ENCODE data around the gene PROSER3.

The PROSER3 gene

GRCh38 chr19:35777961-35778360, 20.0 kb downstream of the PROSER3 start:
- DNase-seq (ENCODE audit: low read depth): no peak

DNA sequence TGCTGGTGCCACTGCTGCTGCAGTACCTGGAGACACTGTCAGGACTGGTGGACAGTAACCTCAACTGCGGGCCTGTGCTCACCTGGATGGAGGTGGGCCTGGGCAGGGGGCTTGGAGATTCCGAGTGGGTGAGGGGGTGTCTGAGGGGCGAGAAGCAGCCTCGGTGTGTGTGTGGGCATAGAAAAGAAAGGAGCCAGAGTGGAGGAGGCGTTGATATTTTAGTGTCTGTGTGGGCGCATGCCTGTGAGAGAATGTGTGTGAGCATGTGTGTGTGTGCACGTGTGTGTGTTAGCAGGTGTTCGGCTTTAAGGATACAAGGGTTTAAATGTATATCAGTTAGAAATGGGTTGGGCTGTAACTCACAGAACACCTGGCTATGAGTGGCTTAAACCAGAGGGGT, 21.1 kb downstream of the PROSER3 start:
- no peak for DNase-seq (ENCODE audit: low read depth)

DNA sequence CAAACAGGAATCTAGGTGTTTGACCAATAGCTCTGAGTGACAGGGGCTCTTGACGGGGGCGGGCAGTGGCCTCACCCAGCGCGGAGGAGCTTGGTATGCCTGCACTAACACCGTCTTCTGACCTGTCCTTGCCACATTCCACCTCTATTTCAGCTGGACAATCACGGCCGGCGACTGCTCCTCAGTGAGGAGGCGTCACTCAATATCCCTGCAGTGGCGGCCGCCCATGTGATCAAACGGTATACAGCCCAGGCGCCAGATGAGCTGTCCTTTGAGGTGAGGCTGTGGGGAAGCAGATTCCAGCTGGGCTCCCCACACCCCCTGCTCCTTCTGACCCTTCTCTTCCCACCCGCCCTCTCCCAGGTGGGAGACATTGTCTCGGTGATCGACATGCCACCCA, 22.1 kb downstream of the PROSER3 start:
- no peak for DNase-seq (ENCODE audit: low read depth)

DNA sequence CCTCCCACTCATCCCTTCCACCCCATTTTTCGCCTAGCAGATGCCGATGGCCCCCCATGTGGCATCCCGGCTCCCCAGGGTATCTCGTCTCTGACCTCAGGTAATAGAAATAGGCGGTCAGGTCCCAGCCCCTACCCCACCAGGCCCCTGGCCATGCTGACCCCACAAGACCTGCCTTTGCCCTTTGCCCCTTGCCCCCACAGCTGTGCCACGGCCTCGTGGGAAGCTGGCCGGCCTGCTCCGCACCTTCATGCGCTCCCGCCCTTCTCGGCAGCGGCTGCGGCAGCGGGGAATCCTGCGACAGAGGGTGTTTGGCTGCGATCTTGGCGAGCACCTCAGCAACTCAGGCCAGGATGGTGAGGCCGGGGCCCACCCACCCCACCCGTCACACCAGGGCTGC, 22.7 kb downstream of the PROSER3 start:
- no peak for DNase-seq (ENCODE audit: low read depth)

GRCh38 chr19:35781650-35782049, 23.7 kb downstream of the PROSER3 start:
- DNase-seq (ENCODE audit: low read depth): no peak

- DNase-seq (ENCODE audit: low read depth): no peak
These were observed 24.6 kb downstream of the PROSER3 start for GRCh38 chr19:35782589-35782988.

- DNase-seq (ENCODE audit: low read depth): no peak
These were observed 25.8 kb downstream of the PROSER3 start for GRCh38 chr19:35783469-35784434.

DNA sequence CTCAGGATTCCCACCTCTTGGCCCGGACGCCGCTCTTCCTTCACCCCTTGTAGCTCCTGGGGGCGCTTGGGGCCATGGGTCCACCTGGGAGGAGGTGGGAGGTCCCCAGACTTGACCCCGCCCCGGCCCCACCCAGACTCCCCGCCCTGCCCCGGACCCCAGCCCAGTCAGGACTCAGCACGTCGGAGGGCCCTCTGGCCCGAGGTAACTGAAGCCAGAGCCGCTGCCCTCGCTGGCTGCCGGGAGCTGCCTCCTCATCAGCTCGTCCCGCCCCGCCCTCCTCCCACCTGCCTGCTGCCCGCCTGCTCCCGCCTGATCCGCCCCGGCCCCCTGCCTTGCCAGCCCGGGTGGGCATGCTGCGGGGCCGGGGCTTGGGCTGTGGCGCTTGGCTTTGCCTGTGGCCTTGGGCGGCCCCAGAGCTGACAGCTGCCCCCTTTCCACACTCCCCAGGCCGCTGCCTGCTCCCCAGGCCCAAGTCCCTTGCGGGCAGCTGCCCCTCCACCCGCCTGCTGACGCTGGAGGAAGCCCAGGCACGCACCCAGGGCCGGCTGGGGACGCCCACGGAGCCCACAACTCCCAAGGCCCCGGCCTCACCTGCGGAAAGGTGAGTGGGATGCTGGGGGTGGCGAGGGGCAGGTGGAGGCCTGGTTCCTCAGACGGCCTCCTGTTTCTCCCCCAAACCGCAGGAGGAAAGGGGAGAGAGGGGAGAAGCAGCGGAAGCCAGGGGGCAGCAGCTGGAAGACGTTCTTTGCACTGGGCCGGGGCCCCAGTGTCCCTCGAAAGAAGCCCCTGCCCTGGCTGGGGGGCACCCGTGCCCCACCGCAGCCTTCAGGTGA, 26.7 kb downstream of the PROSER3 start:
- no peak for DNase-seq (ENCODE audit: low read depth)

- no peak for DNase-seq (ENCODE audit: low read depth)
These were observed 27.3 kb downstream of the PROSER3 start for GRCh38 chr19:35785339-35785627.

DNA sequence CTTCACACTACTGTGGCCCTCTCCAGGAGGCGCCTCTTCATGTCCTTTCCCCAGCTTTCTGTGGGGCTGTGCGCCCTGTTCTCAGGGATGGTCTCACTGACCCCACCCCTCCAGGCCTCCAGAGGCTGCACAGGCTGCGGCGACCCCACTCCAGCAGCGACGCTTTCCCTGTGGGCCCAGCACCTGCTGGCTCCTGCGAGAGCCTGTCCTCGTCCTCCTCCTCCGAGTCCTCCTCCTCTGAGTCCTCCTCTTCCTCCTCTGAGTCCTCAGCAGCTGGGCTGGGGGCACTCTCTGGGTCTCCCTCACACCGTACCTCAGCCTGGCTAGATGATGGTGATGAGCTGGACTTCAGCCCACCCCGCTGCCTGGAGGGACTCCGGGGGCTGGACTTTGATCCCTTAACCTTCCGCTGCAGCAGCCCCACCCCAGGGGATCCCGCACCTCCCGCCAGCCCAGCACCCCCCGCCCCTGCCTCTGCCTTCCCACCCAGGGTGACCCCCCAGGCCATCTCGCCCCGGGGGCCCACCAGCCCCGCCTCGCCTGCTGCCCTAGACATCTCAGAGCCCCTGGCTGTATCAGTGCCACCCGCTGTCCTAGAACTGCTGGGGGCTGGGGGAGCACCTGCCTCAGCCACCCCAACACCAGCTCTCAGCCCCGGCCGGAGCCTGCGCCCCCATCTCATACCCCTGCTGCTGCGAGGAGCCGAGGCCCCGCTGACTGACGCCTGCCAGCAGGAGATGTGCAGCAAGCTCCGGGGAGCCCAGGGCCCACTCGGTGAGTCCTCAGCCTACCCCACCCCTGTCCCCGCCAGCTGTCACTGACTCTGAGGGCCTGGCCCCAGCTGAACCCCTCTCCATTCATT, 28.6 kb downstream of the PROSER3 start:
- DNase-seq (ENCODE audit: low read depth): no peak

DNA sequence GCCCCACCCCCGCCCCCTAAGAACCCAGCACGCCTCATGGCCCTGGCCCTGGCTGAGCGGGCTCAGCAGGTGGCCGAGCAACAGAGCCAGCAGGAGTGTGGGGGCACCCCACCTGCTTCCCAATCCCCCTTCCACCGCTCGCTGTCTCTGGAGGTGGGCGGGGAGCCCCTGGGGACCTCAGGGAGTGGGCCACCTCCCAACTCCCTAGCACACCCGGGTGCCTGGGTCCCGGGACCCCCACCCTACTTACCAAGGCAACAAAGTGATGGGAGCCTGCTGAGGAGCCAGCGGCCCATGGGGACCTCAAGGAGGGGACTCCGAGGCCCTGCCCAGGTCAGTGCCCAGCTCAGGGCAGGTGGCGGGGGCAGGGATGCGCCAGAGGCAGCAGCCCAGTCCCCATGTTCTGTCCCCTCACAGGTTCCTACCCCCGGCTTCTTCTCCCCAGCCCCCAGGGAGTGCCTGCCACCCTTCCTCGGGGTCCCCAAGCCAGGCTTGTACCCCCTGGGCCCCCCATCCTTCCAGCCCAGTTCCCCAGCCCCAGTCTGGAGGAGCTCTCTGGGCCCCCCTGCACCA, 29.3 kb downstream of the PROSER3 start:
- DNase-seq (ENCODE audit: low read depth): no peak

DNA sequence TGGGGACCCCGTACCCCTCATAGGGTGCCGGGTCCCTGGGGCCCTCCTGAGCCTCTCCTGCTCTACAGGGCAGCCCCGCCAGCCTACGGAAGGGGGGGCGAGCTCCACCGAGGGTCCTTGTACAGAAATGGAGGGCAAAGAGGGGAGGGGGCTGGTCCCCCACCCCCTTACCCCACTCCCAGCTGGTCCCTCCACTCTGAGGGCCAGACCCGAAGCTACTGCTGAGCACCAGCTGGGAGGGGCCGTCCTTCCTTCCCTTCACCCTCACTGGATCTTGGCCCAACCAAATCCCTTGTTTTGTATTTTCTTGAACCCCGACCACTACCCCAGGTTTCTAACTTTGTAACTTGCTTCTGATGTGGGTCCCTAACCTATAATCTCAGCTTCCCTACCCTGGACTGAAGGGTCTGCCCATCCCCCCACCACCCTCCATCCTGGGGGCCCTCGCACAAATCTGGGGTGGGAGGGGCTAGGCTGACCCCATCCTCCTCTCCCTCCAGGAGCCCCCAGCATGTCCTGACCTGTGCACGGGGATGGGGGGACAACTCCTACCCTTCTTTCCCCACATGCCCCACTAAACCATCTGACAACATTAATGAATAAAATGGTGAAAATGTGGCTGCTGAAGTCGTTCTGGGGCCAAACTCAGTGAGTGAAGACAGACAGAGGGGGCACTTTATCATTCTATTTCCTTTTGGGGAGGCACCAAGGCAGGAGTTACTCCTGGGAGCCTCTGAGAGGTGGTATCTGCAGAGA, 30.4 kb downstream of the PROSER3 start:
- DNase-seq (ENCODE audit: low read depth): no peak

DNA sequence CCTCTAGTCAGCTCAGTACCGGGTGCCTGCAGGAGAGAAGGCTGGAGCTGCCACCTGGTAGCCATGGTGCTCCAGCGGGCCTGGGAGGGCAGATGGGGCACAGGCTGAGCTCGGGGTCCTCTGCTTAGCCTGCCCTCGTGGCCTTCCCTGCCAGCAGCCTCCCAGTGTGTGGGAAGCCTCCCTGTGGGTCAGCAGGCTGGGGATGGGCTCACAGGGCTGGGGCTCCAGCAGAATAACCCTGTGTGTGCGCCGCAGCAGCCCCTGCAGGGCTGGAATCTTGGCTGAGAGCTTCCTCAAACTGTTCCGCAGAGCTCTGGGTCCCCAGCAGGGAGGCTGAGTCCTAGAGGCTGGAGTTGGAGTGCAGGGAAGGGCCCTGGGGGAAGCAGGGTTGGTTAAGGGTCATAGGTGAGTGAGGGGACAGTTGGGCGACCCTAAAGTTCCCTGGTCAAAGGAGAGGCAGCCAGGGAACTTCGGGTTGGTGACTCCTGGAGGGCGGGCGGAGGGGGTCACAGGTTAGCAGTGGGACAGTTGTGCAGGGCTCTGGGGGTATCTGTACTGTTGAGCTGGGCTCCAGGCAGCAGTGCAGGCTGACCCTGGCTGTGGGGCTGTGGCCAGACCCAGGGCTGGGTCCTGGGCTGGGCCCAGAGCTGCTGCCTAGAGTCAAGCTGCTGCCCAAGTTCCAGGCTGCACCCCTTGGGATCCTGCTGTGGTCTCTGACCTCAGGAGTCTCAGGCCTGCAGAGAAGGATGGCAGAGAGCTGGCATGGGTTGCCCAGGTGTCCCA, 31.4 kb downstream of the PROSER3 start:
- DNase-seq (ENCODE audit: low read depth): no peak

GRCh38 chr19:35789978-35790944, 32.3 kb downstream of the PROSER3 start:
- DNase-seq (ENCODE audit: low read depth): no peak

- DNase-seq (ENCODE audit: low read depth): no peak
These were observed 33.2 kb downstream of the PROSER3 start for GRCh38 chr19:35790981-35791813.

DNA sequence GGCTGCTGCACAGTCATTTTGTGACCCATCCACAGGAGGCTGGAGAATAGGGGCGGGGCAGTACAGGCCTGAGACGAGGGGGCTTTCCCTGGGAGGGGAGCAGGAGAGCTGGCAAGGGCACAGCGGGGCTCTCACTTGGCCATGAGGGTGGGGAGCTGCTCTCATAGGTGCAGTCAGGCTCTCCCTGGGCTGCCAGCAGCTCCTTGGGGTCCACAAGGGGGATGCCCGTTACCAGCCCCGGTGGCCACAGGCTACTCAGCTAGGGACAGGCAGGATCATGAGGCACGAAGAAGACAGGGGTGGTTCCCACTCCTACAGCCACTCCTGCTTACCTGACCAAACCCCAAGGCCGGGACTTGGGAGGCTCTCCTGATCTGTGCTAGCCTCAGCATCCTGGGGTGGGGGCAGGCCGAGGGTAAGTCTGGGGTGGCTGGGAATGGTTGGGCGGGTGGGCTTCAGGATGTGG, 33.9 kb downstream of the PROSER3 start:
- DNase-seq (ENCODE audit: low read depth): no peak

GRCh38 chr19:35792312-35792711, 34.3 kb downstream of the PROSER3 start:
- DNase-seq (ENCODE audit: low read depth): no peak

DNA sequence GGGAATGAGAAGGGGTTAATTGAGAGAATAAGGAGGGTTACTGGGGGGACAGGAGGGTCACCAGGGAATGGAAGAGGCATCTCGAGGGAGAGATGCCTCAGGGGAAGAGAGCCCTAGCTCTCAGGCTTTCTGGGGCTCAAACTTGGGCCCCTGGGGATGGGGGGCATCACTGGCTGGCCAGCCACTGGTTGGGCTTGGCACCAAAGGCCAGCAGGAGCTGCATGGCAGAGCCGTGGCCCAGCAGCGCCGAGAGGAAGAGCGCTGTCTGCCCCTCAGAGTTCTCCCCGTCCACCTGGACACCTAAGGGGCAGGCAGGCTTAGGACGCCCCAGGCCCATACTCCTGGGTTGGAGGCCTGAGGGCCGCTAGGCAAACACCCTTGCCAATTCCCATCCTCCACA, 34.9 kb downstream of the PROSER3 start:
- DNase-seq (ENCODE audit: low read depth): no peak

All from stimulated activated CD4-positive, alpha-beta T cell treated with anti-CD3 and anti-CD28 coated beads, Interleukin-2, amount 100 ng/mL, for 4 hours (primary cell).